ENCODE data around the gene TDRD1.

The TDRD1 gene

DNA sequence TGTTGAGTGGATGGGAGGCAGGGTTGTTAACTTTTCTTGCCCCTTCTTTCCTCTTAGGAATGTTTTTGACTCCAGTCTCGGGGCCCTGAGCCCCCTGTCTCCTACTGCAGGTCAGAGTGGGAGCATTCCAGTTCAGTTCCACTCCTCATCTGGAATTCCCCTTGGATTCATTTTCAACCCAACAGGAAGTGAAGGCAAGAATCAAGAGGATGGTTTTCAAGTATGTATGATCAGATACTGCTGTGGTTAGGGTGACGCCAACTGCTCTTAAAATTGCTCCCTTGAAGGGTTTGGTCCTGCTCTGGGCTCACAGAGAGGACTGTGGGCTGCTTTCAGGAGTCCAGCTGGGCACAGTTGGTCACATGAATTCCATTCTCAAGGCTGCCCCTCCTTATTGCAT lies 81.9 kb downstream of the TDRD1 start:
- Histone ChIP-seq H3K9me3 (ENCODE audit: insufficient read depth, low read length) (no peaks in the 10 kb centered on the region), H3K9ac (ENCODE audit: insufficient read length, low read depth) (no peak overlapping the region), H3K27me3 (ENCODE audit: insufficient read depth, insufficient read length) (no peaks in the 10 kb centered on the region), H3K4me3 (ENCODE audit: insufficient read length, low read depth) (no peak overlapping the region), H3K4me1 (ENCODE audit: insufficient read depth, insufficient read length) (no peaks in the 10 kb centered on the region), H3K36me3 (ENCODE audit: insufficient read depth, insufficient read length, low read length) (no peaks in the 10 kb centered on the region)
- DNase-seq (ENCODE audit: low read depth, low spot score): no peak
- TF ChIP-seq SUZ12 (IDR thresholded peaks at IDR 0.05; ENCODE audit: extremely low read depth, insufficient read depth, insufficient read length) (no peak), ZNF274 (IDR thresholded peaks at IDR 0.05; ENCODE audit: low read depth, low read length) (no peak), YY1 (IDR thresholded peaks at IDR 0.05; ENCODE audit: insufficient read depth, insufficient read length) (no peak)

DNA sequence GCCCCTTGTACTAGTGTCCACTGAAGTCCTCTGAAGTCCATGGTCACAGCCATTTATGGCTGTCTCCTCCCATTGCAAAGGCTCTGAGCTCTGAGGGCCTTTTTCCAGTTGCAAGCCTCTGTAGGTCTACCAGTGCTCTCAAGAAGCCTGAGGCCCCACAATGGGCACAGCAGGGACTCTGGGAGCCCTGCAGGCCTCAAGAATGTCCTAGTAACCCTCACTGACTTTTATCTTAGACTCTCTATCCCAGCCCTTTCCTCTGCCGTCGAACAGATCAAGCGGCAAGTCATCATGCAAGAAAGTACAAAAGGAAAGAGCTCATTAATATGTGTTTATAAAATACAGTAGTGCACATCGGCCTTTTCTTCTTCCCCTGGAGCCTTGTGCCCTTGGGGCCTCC lies 83.3 kb downstream of the TDRD1 start:
- H3K36me3 ChIP-seq (ENCODE audit: insufficient read depth, insufficient read length, low read length): no peaks in the 10 kb centered on the region
- no peaks in the 10 kb centered on the region for H3K27me3 ChIP-seq (ENCODE audit: insufficient read depth, insufficient read length)
- no peak for TF ChIP-seq ZNF274 (IDR thresholded peaks at IDR 0.05; ENCODE audit: low read depth, low read length)
- no peak for TF ChIP-seq SUZ12 (IDR thresholded peaks at IDR 0.05; ENCODE audit: extremely low read depth, insufficient read depth, insufficient read length)
- no peak for TF ChIP-seq YY1 (IDR thresholded peaks at IDR 0.05; ENCODE audit: insufficient read depth, insufficient read length)
- H3K9me3 ChIP-seq (ENCODE audit: insufficient read depth, low read length): no peaks in the 10 kb centered on the region
- H3K4me1 ChIP-seq (ENCODE audit: insufficient read depth, insufficient read length): no peaks in the 10 kb centered on the region
- no peak overlapping the region for H3K9ac ChIP-seq (ENCODE audit: insufficient read length, low read depth)
- H3K4me3 ChIP-seq (ENCODE audit: insufficient read length, low read depth): no peak overlapping the region
- no peak for DNase-seq (ENCODE audit: low read depth, low spot score)

DNA sequence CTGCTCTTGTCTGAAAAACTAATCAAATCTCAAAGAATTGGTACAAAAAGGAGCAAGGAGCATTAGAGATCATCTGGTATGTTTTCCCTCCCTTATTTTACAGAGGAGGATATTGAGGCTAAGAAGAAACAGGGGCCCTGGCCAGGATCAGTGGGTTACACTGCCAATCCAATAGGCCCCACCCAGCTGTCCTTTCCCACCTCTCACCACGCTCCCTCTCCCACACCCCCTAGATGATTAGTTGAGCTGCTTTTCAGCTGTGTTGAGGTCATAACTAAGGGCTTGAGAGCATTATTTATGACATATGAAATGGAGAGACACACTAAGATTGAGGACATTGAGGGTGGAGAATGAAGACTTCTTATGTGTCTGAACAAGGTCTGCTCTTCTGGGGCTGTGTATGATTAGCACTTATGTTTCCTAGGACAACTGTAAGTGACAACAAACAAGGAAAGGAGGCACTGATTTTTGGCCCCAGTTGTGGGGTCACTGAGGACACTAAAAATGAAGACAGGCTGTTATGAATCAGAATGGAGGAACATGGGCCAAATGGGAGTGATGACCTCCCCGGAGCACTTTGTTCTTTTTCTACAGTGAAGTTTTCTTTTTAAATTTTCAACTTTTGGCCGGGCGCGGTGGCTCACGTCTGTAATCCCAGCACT lies 86.4 kb downstream of the TDRD1 start:
- H3K4me1 ChIP-seq (ENCODE audit: insufficient read depth, insufficient read length): no peaks in the 10 kb centered on the region
- no peaks in the 10 kb centered on the region for H3K27me3 ChIP-seq (ENCODE audit: insufficient read depth, insufficient read length)
- H3K36me3 ChIP-seq (ENCODE audit: insufficient read depth, insufficient read length, low read length): no peaks in the 10 kb centered on the region
- no peak overlapping the region for H3K4me3 ChIP-seq (ENCODE audit: insufficient read length, low read depth)
- H3K9ac ChIP-seq (ENCODE audit: insufficient read length, low read depth): no peak overlapping the region
- TF ChIP-seq ZNF274 (IDR thresholded peaks at IDR 0.05; ENCODE audit: low read depth, low read length) (no peak), SUZ12 (IDR thresholded peaks at IDR 0.05; ENCODE audit: extremely low read depth, insufficient read depth, insufficient read length) (no peak), YY1 (IDR thresholded peaks at IDR 0.05; ENCODE audit: insufficient read depth, insufficient read length) (no peak)
- no peak for DNase-seq (ENCODE audit: low read depth, low spot score)
- H3K9me3 ChIP-seq (ENCODE audit: insufficient read depth, low read length): no peaks in the 10 kb centered on the region

DNA sequence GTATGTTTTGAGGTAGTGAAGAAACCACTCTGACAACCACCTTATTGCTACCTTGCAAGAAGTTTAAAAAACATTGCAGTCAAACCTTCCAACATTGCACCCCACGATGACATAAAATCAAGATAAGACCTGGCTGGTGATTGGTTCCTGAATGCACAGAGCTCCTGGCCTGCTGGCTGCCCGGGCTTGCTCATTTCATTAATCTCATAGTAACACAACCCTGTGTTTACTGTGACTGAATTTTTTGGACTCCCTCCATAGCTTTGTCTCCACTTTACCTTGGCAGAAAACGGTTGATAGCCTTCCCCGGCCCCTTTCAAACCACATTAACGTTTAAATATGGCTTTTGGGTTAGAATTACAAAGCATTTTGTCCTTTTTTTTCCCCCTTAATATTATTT lies 87.4 kb downstream of the TDRD1 start:
- H3K9ac ChIP-seq (ENCODE audit: insufficient read length, low read depth): no peak overlapping the region
- no peak for DNase-seq (ENCODE audit: low read depth, low spot score)
- H3K9me3 ChIP-seq (ENCODE audit: insufficient read depth, low read length): no peaks in the 10 kb centered on the region
- H3K27me3 ChIP-seq (ENCODE audit: insufficient read depth, insufficient read length): no peaks in the 10 kb centered on the region
- no peaks in the 10 kb centered on the region for H3K4me1 ChIP-seq (ENCODE audit: insufficient read depth, insufficient read length)
- no peak overlapping the region for H3K4me3 ChIP-seq (ENCODE audit: insufficient read length, low read depth)
- TF ChIP-seq SUZ12 (IDR thresholded peaks at IDR 0.05; ENCODE audit: extremely low read depth, insufficient read depth, insufficient read length) (no peak), YY1 (IDR thresholded peaks at IDR 0.05; ENCODE audit: insufficient read depth, insufficient read length) (no peak), ZNF274 (IDR thresholded peaks at IDR 0.05; ENCODE audit: low read depth, low read length) (no peak)
- no peaks in the 10 kb centered on the region for H3K36me3 ChIP-seq (ENCODE audit: insufficient read depth, insufficient read length, low read length)

DNA sequence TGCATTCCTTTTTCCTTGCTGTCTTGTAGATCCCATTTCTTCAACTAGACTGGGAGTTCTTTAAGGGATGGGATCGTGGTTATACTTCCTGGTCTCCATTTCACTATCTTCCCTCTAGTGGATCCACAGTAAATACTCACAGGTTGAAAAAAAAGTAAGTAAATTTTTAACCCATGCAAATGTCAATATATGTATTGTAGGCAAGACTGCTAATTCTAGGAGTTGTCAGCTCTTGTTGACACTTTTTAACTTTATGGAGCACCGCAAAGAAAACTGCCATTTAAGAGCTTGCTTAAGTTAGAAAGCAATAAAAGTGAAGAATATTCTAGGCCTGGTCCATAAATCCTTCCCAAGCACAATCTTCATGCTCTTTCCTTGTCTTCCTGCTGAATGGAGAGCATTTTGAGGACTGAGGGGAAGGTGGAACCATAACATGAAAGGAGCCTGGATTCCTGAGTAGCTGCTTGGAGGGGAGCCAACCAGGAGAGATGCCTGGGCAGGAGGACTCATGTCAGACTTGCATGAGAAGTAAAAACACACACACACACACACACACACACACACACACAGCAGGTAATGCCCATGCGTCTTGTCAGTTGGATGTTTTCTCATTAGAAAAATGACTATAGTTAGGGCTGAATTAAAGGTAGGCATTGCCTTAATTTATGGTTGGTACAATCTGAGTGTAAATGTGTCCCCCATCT lies 92.1 kb downstream of the TDRD1 start:
- Histone ChIP-seq H3K4me3 (ENCODE audit: insufficient read length, low read depth) (no peak overlapping the region), H3K9ac (ENCODE audit: insufficient read length, low read depth) (no peak overlapping the region), H3K9me3 (ENCODE audit: insufficient read depth, low read length) (no peaks in the 10 kb centered on the region), H3K4me1 (ENCODE audit: insufficient read depth, insufficient read length) (peaks cover 2% of the 10 kb centered on the region), H3K27me3 (ENCODE audit: insufficient read depth, insufficient read length) (no peaks in the 10 kb centered on the region), H3K36me3 (ENCODE audit: insufficient read depth, insufficient read length, low read length) (no peaks in the 10 kb centered on the region)
- TF ChIP-seq YY1 (IDR thresholded peaks at IDR 0.05; ENCODE audit: insufficient read depth, insufficient read length): no peak
- no peak for TF ChIP-seq ZNF274 (IDR thresholded peaks at IDR 0.05; ENCODE audit: low read depth, low read length)
- no peak for TF ChIP-seq SUZ12 (IDR thresholded peaks at IDR 0.05; ENCODE audit: extremely low read depth, insufficient read depth, insufficient read length)
- no peak for DNase-seq (ENCODE audit: low read depth, low spot score)

DNA sequence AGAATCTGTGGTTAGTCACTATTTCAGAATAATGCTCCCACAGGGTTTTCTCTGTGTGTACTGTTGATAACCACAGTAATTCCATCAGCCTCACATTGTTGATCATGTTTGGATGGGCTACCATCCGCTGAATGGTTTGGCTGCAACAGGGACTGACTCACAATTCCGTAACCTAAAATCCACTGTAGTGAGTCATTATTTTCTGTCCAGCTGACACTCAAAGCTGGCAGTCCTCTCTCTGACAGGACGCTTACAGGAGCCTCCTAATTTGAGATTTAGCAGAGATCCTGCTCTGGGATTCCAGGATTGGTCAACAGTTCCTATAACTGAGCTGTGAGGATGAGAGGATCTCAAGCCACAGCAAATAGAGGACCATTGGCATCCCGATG lies 92.6 kb downstream of the TDRD1 start:
- peaks cover 4% of the 10 kb centered on the region for H3K4me1 ChIP-seq (ENCODE audit: insufficient read depth, insufficient read length)
- H3K27me3 ChIP-seq (ENCODE audit: insufficient read depth, insufficient read length): no peaks in the 10 kb centered on the region
- no peak for DNase-seq (ENCODE audit: low read depth, low spot score)
- TF ChIP-seq YY1 (IDR thresholded peaks at IDR 0.05; ENCODE audit: insufficient read depth, insufficient read length) (no peak), SUZ12 (IDR thresholded peaks at IDR 0.05; ENCODE audit: extremely low read depth, insufficient read depth, insufficient read length) (no peak), ZNF274 (IDR thresholded peaks at IDR 0.05; ENCODE audit: low read depth, low read length) (no peak)
- H3K4me3 ChIP-seq (ENCODE audit: insufficient read length, low read depth): no peak overlapping the region
- H3K9me3 ChIP-seq (ENCODE audit: insufficient read depth, low read length): no peaks in the 10 kb centered on the region
- no peak overlapping the region for H3K9ac ChIP-seq (ENCODE audit: insufficient read length, low read depth)
- no peaks in the 10 kb centered on the region for H3K36me3 ChIP-seq (ENCODE audit: insufficient read depth, insufficient read length, low read length)

DNA sequence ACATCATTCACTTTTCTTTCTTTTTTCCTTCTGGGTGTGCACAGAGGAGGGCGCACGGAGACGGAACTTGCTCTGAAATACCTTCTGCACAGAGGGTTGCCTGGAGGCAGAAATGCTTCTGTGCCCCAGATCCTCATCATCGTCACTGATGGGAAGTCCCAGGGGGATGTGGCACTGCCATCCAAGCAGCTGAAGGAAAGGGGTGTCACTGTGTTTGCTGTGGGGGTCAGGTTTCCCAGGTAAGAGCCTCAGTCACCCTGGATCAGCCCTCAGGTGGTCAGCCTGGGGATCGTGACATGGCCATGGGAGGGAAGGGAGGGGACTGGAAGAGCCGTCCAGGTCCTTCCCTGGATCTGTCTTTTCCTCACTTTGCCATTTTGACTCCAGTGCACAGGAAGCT lies 93.5 kb downstream of the TDRD1 start:
- Histone ChIP-seq H3K4me3 (ENCODE audit: insufficient read length, low read depth) (no peak overlapping the region), H3K4me1 (ENCODE audit: insufficient read depth, insufficient read length) (peaks cover 4% of the 10 kb centered on the region), H3K9me3 (ENCODE audit: insufficient read depth, low read length) (no peaks in the 10 kb centered on the region), H3K27me3 (ENCODE audit: insufficient read depth, insufficient read length) (no peaks in the 10 kb centered on the region), H3K36me3 (ENCODE audit: insufficient read depth, insufficient read length, low read length) (no peaks in the 10 kb centered on the region), H3K9ac (ENCODE audit: insufficient read length, low read depth) (no peak overlapping the region)
- no peak for TF ChIP-seq ZNF274 (IDR thresholded peaks at IDR 0.05; ENCODE audit: low read depth, low read length)
- no peak for TF ChIP-seq YY1 (IDR thresholded peaks at IDR 0.05; ENCODE audit: insufficient read depth, insufficient read length)
- no peak for TF ChIP-seq SUZ12 (IDR thresholded peaks at IDR 0.05; ENCODE audit: extremely low read depth, insufficient read depth, insufficient read length)
- DNase-seq (ENCODE audit: low read depth, low spot score): no peak

All from NT2/D1 (cell line).